Measurements from ENCODE around the gene ADCY3. TPM values are rescaled to one million over a fixed set of nuclear protein-coding genes. Genes with fewer than 3 reads are reported as not detected.

The ADCY3 gene
- total and polyA plus RNA-seq, 12 donors: 8.0 to 72.0 (median 35.1) TPM

DNA sequence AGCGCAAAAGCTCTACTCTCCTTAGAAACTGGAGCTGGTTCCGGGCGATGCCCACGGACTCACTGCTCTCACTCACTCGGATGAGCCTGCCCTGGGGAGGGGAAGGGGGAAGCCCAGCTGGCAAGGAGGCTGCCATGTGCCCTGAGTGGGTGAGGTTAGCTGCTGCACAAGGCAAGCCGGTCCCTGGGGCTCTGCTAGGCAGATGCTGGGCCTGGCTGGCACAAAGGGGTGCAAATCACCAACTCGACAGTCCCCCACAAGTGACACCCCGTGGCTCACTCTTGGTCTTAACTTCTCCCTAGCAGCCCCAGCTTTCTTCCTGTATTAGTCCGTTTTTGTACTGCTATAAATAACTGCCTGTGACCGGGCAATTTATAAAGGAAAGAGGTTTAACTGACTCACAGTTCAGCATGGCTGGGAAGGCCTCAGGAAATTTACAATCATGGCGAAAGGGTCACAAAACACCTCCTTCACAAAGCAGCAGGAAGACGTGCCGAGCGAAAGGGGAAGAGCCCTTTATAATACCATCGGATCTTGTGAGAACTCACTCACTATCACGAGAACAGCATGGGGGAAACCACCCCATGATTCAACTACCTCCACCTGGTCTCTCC lies 33.2 kb downstream of the ADCY3 start:
- Histone ChIP-seq H3K4me1 (replicated peaks in 1 of 2) (peaks cover 0 to 8% of the 10 kb centered on the region in 2 donors), H3K27ac (peak overlapping the region in 2 of 5 donors; percentile 34 to 73), H3K27me3 (no peaks in the 10 kb centered on the region), H3K9me3 (replicated peaks in 1 of 3) (no peaks in the 10 kb centered on the region), H3K4me3 (no peak overlapping the region), H3K36me3 (replicated peaks in 1 of 2) (no peaks in the 10 kb centered on the region)
- intact Hi-C loops (cut with DNase I): no loop called here
- WGBS, 4 donors: 59 to 75% (median 64%) methylated on average over 11 to 16 of the region's 16 CpGs
- no peak for TF ChIP-seq CTCF (IDR thresholded peaks at IDR 0.05)
- no peak for TF ChIP-seq POLR2A (IDR thresholded peaks at IDR 0.05)
- DNase-seq: no peak

DNA sequence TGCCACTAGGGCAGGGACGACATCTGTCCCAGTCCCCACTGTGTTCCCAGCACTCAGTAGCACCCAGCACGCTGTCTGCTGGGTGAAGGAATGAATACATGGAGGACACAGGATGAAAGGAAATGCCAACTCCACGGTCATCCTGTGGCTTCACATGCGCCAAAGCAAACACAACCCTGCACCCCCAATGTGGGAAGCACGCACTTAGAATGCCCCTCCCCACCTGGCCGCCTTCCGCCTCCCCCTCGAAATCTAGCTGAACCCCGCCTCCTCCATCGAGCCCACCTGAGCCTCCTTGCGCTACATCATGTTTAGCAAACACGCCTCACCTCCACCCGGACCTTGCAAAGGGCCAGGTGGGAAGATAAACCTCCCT lies 33.9 kb downstream of the ADCY3 start:
- DNase-seq: no peak
- H3K27ac ChIP-seq: peak overlapping the region in 1 of 5 donors; percentile 73
- 75 to 89% (median 82%) methylated on average over 13 of the region's 13 CpGs for WGBS, 4 donors
- peaks cover 0 to 8% of the 10 kb centered on the region in 2 donors for H3K4me1 ChIP-seq (replicated peaks in 1 of 2)
- no peak overlapping the region for H3K4me3 ChIP-seq
- no peaks in the 10 kb centered on the region for H3K27me3 ChIP-seq
- TF ChIP-seq CTCF (IDR thresholded peaks at IDR 0.05) (no peak), POLR2A (IDR thresholded peaks at IDR 0.05) (no peak)
- intact Hi-C loops (cut with DNase I): no loop called here
- no peaks in the 10 kb centered on the region for H3K9me3 ChIP-seq (replicated peaks in 1 of 3)
- H3K36me3 ChIP-seq (replicated peaks in 1 of 2): no peaks in the 10 kb centered on the region

DNA sequence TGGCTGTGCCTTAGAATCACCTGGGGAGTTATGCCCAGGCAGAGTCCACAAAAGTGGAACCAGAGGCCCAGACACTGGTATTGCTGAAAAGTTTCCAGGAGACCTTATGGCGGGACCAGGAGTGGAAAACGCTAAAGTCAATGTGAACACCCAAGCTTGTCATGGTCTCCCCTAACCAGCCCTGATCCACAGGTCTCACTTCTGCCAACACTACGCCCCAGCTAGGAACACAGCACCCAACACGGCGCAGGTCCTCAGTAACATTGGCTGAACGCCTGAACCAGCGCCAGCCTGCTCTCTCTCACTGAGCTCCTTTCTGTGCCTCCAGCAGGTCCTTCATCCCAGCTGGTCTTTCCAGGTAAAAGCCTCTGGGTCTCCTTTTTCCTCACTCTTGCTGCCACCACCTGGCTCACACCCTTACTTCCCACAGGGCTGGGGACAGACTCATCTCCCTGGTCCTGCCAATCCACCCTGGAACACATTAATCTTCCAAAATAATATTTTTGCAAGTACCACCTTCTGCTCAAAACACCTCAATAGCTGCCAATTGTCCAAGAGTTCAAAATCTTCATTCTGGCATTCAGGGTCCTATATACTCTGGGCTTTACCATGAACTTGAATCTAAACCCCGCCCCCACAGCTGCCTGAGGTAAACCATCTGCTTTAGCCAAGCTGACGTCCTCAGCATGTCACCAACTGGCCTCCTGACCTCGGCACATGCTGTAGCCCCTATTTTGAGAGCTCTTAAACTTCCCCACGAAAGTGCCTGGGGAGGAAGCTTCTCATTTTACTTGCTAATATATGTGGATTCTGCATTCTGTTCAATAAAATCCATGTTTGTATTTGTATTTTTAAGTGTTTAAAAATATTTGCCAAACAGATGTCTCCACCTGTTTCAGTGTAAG lies 34.6 kb downstream of the ADCY3 start:
- Histone ChIP-seq H3K36me3 (replicated peaks in 1 of 2) (no peaks in the 10 kb centered on the region), H3K27ac (no peak overlapping the region), H3K27me3 (no peaks in the 10 kb centered on the region), H3K4me1 (replicated peaks in 1 of 2) (peaks cover 0 to 8% of the 10 kb centered on the region in 2 donors), H3K4me3 (no peak overlapping the region), H3K9me3 (replicated peaks in 1 of 3) (no peaks in the 10 kb centered on the region)
- DNase-seq: peak in 2 of 7 donors; percentile 11 to 51
- intact Hi-C loops (cut with DNase I): no loop called here
- WGBS, 4 donors: 84 to 88% (median 85%) methylated on average over 9 to 11 of the region's 11 CpGs
- TF ChIP-seq POLR2A (IDR thresholded peaks at IDR 0.05): no peak
- TF ChIP-seq CTCF (IDR thresholded peaks at IDR 0.05): no peak

GRCh38 chr2:24883946-24884345 lies 36.1 kb downstream of the ADCY3 start:
- TF ChIP-seq CTCF (IDR thresholded peaks at IDR 0.05) (no peak), POLR2A (IDR thresholded peaks at IDR 0.05) (no peak)
- H3K9me3 ChIP-seq (replicated peaks in 1 of 3): no peaks in the 10 kb centered on the region
- intact Hi-C loops (cut with DNase I): no loop called here
- H3K4me3 ChIP-seq: no peak overlapping the region
- H3K4me1 ChIP-seq (replicated peaks in 1 of 2): peaks cover 0 to 8% of the 10 kb centered on the region in 2 donors
- WGBS, 4 donors: 47 to 58% (median 55%) methylated on average over 4 of the region's 4 CpGs
- H3K36me3 ChIP-seq (replicated peaks in 1 of 2): no peaks in the 10 kb centered on the region
- no peak overlapping the region for H3K27ac ChIP-seq
- H3K27me3 ChIP-seq: no peaks in the 10 kb centered on the region
- DNase-seq: peak in 4 of 7 donors; percentile 47 to 59 (median 50)

All from adrenal gland (tissue), 12 donors.